HL-60 (cell line): Measurements from ENCODE around the gene RBM15.

Experiments used
- CTCF ChIP-seq: IDR thresholded peaks from one replicate; pipeline ENCODE4 v1.5.1; 2011; ENCODE audit warnings: low read length, control low read depth, inconsistent platforms; ENCODE audit not compliant: insufficient read depth
- GABPA ChIP-seq: IDR thresholded peaks from 2 replicates; pipeline ENCODE4 v1.6.1; 2012; ENCODE audit warnings: low read depth
- POLR2AphosphoS5 ChIP-seq: IDR thresholded peaks from 2 replicates; pipeline ENCODE4 v1.6.1; 2012; ENCODE audit warnings: low read depth

- no peak for TF ChIP-seq POLR2AphosphoS5
- no peak for TF ChIP-seq CTCF
- no peak for TF ChIP-seq GABPA
Observed at GRCh38 chr1:110341872-110342331, 2.7 kb downstream of the RBM15 start.
